ENCODE measurements around the gene GFRA1. TPM values are rescaled to one million over a fixed set of nuclear protein-coding genes. Genes with fewer than 3 reads are reported as not detected.

Gene GFRA1
- total and polyA plus RNA-seq, 2 donors (not counting 1 experiment from before 2014, with no cell fraction given): not detected

- no peak overlapping the region for H2AFZ ChIP-seq (ENCODE audit: insufficient read depth, low read depth, low read length, poor library complexity, severe bottlenecking)
- H4K20me1 ChIP-seq (ENCODE audit: control insufficient read depth, insufficient read depth, low read length, poor library complexity, severe bottlenecking): no peaks in the 10 kb centered on the region
- H3K79me2 ChIP-seq (ENCODE audit: control insufficient read depth, insufficient read depth, low read length): no peaks in the 10 kb centered on the region
- no peaks in the 10 kb centered on the region for H3K36me3 ChIP-seq (replicated peaks in 1 of 2; ENCODE audit: control extremely low read depth in 1 of 2, control insufficient read depth in 1 of 2, extremely low read depth in 1 of 2, insufficient read depth in 2 of 2, low read length in 1 of 2)
- Mint-ChIP-seq H3K9me3 (ENCODE audit: insufficient read depth) (no peaks in the 10 kb centered on the region), H3K27ac (no peak overlapping the region), H3K27me3 (no peaks in the 10 kb centered on the region), H3K4me1 (no peaks in the 10 kb centered on the region), H3K4me3 (no peak overlapping the region)
- no peak overlapping the region for H3K4me3 ChIP-seq (ENCODE audit: control extremely low read depth in 1 of 5, extremely low read depth in 1 of 5, insufficient read depth in 1 of 5, low read depth in 2 of 5, low read length in 4 of 5)
- ChIA-PET CTCF (no interaction called here), POLR2A (no interaction called here)
- intact Hi-C loops (cut with micrococcal nuclease): no loop called here
- H3K9me3 ChIP-seq (ENCODE audit: control extremely low read depth in 1 of 3, control insufficient read depth in 2 of 3, insufficient read depth in 1 of 3, low read length in 2 of 3): no peaks in the 10 kb centered on the region
- no peaks in the 10 kb centered on the region for H3K27me3 ChIP-seq (replicated peaks in 1 of 4; ENCODE audit: control extremely low read depth in 1 of 4, control insufficient read depth in 3 of 4, insufficient read depth in 4 of 4, low read length in 3 of 4)
- no peak overlapping the region for H3K27ac ChIP-seq (ENCODE audit: low read length in 2 of 2)
- DNase-seq (no peak), ATAC-seq (ENCODE audit: low read depth) (no peak)
- 89% methylated on average over 6 of the region's 13 CpGs for WGBS (ENCODE audit: insufficient coverage)
- H3K9ac ChIP-seq (ENCODE audit: low read length): no peak overlapping the region
- H3K4me2 ChIP-seq (replicated peaks; ENCODE audit: low read depth, low read length, poor library complexity, severe bottlenecking): no peak overlapping the region
- TF ChIP-seq EZH2 (IDR thresholded peaks at IDR 0.05; ENCODE audit: borderline replicate concordance, insufficient read depth, low read depth, low read length, poor library complexity, severe bottlenecking) (no peak), CTCF (IDR thresholded peaks at IDR 0.05) (no peak)
- H3K4me1 ChIP-seq (ENCODE audit: control insufficient read depth in 2 of 2, insufficient read depth in 2 of 2, low read length in 2 of 2): no peaks in the 10 kb centered on the region
Observed at GRCh38 chr10:116240157-116240950, 32.7 kb downstream of the GFRA1 start.

- no peak for DNase-seq
- no CpG with 5 or more reads among the region's 4 CpGs for WGBS (ENCODE audit: insufficient coverage)
- TF ChIP-seq EZH2 (IDR thresholded peaks at IDR 0.05; ENCODE audit: borderline replicate concordance, insufficient read depth, low read depth, low read length, poor library complexity, severe bottlenecking): no peak
- no peak for TF ChIP-seq CTCF (IDR thresholded peaks at IDR 0.05)
Observed at GRCh38 chr10:116239229-116239628, 33.8 kb downstream of the GFRA1 start.

More at GRCh38 chr10:116239229-116239628, 33.8 kb downstream of the GFRA1 start:
- H2AFZ ChIP-seq (ENCODE audit: insufficient read depth, low read depth, low read length, poor library complexity, severe bottlenecking): no peak overlapping the region
- CTCF ChIA-PET: no interaction called here
- no peaks in the 10 kb centered on the region for H3K79me2 ChIP-seq (ENCODE audit: control insufficient read depth, insufficient read depth, low read length)
- H3K36me3 ChIP-seq (replicated peaks in 1 of 2; ENCODE audit: control extremely low read depth in 1 of 2, control insufficient read depth in 1 of 2, extremely low read depth in 1 of 2, insufficient read depth in 2 of 2, low read length in 1 of 2): no peaks in the 10 kb centered on the region
- no peak overlapping the region for H3K4me2 ChIP-seq (replicated peaks; ENCODE audit: low read depth, low read length, poor library complexity, severe bottlenecking)
- ATAC-seq (ENCODE audit: low read depth): no peak
- no peaks in the 10 kb centered on the region for H3K27me3 Mint-ChIP-seq
- H3K27ac ChIP-seq (ENCODE audit: low read length in 2 of 2): no peak overlapping the region
- no peaks in the 10 kb centered on the region for H3K4me1 Mint-ChIP-seq
- no peaks in the 10 kb centered on the region for H3K27me3 ChIP-seq (replicated peaks in 1 of 4; ENCODE audit: control extremely low read depth in 1 of 4, control insufficient read depth in 3 of 4, insufficient read depth in 4 of 4, low read length in 3 of 4)
- POLR2A ChIA-PET: no interaction called here
- no peaks in the 10 kb centered on the region for H3K4me1 ChIP-seq (ENCODE audit: control insufficient read depth in 2 of 2, insufficient read depth in 2 of 2, low read length in 2 of 2)
- no peaks in the 10 kb centered on the region for H3K9me3 Mint-ChIP-seq (ENCODE audit: insufficient read depth)
- no peak overlapping the region for H3K4me3 Mint-ChIP-seq
- no peaks in the 10 kb centered on the region for H4K20me1 ChIP-seq (ENCODE audit: control insufficient read depth, insufficient read depth, low read length, poor library complexity, severe bottlenecking)
- intact Hi-C loops (cut with micrococcal nuclease): no loop called here
- H3K9me3 ChIP-seq (ENCODE audit: control extremely low read depth in 1 of 3, control insufficient read depth in 2 of 3, insufficient read depth in 1 of 3, low read length in 2 of 3): no peaks in the 10 kb centered on the region
- no peak overlapping the region for H3K4me3 ChIP-seq (ENCODE audit: control extremely low read depth in 1 of 5, extremely low read depth in 1 of 5, insufficient read depth in 1 of 5, low read depth in 2 of 5, low read length in 4 of 5)
- H3K9ac ChIP-seq (ENCODE audit: low read length): no peak overlapping the region
- H3K27ac Mint-ChIP-seq: no peak overlapping the region

Measured in B cell (primary cell).